Transverse colon (tissue), 4 donors: ENCODE results near the gene CNOT4. TPM values are rescaled to one million over a fixed set of nuclear protein-coding genes. Genes with fewer than 3 reads are reported as not detected.
"Not testable (repeated sequence)": the region's sequence is repeated elsewhere in the genome, so short reads cannot be mapped to it uniquely, and the experiment has no call there.

Experiments used
- DNase-seq: peaks from one replicate; pipeline ENCODE4 v3.0.0-alpha.2; 2019
- H3K27ac ChIP-seq, 4 donors: fragments of 200-600 bp; sonication (generic); 2 replicates each; pipeline ENCODE4 v1.5.1; 2016 to 2018; ENCODE audit warnings: inconsistent platforms in 4 of 4
- H3K27me3 ChIP-seq: fragments of 200-600 bp; sonication (generic); 2 replicates; pipeline ENCODE4 v1.5.1; 2017; ENCODE audit warnings: inconsistent platforms
- H3K36me3 ChIP-seq, 4 donors: fragments of 200-600 bp; sonication (generic); 2 replicates each; pipeline ENCODE4 v1.5.1; 2017 to 2019; ENCODE audit warnings: inconsistent platforms in 4 of 4
- H3K4me1 ChIP-seq, 4 donors: fragments of 200-600 bp; sonication (generic); 2 replicates each; pipeline ENCODE4 v1.5.1; 2017 to 2020; ENCODE audit warnings: inconsistent platforms in 4 of 4
- H3K4me3 ChIP-seq, 4 donors: fragments of 200-600 bp; sonication (generic); 1 replicate in 1 of 4; 2 replicates in 3 of 4; pipeline versions ENCODE4 v1.5.1 to v1.6.1; 2017 to 2019; ENCODE audit warnings: inconsistent platforms in 4 of 4
- H3K9me3 ChIP-seq, 2 donors: fragments of 200-600 bp; sonication (generic); 2 replicates each; pipeline ENCODE4 v1.5.1; 2017 to 2019; ENCODE audit warnings: inconsistent platforms in 2 of 2
- EP300 ChIP-seq: sonication (generic); formaldehyde crosslinking; IDR thresholded peaks from one replicate; pipeline ENCODE4 v1.6.1; 2017; ENCODE audit warnings: antibody characterized with exemption, low read depth
- POLR2A ChIP-seq: fragments of 450-650 bp; IDR thresholded peaks from one replicate; pipeline ENCODE4 v1.6.1; 2016; ENCODE audit warnings: antibody characterized with exemption, mild to moderate bottlenecking, moderate library complexity
- POLR2AphosphoS5 ChIP-seq, 3 donors: sonication (generic); formaldehyde crosslinking; IDR thresholded peaks; one replicate each; pipeline ENCODE4 v1.6.1; 2016; ENCODE audit warnings: antibody characterized with exemption in 3 of 3
- WGBS, 2 donors: methylation state at CpG; one replicate each; pipeline ENCODE4 v1.1.5; 2018; ENCODE audit warnings: low coverage in 1 of 2; 5-methylcytosine and 5-hydroxymethylcytosine counted together
- in situ Hi-C, 4 donors: fragments of 200-750 bp; cut with MboI; loops; one replicate each; pipeline versions ENCODE4 v1.15.0 to v1.15.1; 2017; ENCODE audit warnings: low sequenced_read_pairs in 3 of 4, low pct_ligation_motif_present in 1 of 4, low pct_unique_long_range_greater_than_20kb in 1 of 4
- intact Hi-C: fragments of 100-400 bp; cut with DNase I; formaldehyde crosslinking; loops from one replicate; pipeline ENCODE4 v1.15.1; 2023; ENCODE audit warnings: low total_unique reads
- total RNA-seq, 4 donors: library from RNA; depleted of rRNA; stranded (reverse); fragments of >200 nt; gene quantifications; one replicate each; pipeline ENCODE4 v1.1.0, GENCODE V29; 2016
- TF ChIP-seq, protein P1 (sequence below), 5 experiments: fragments of 200-600 bp in 3 of 5; fragments of 450-650 bp in 2 of 5; sonication (generic) in 3 of 5; IDR thresholded peaks; 1 replicate in 2 of 5; 2 replicates in 3 of 5; pipeline ENCODE4 v1.5.1; 2016 to 2017; ENCODE audit warnings: antibody characterized with exemption in 5 of 5, inconsistent platforms in 3 of 5, mild to moderate bottlenecking in 2 of 5, moderate library complexity in 1 of 5

CNOT4 gene
- total RNA-seq, 4 donors from 2014 or later = 18.4 to 82.2 (median 29.9) TPM

DNA sequence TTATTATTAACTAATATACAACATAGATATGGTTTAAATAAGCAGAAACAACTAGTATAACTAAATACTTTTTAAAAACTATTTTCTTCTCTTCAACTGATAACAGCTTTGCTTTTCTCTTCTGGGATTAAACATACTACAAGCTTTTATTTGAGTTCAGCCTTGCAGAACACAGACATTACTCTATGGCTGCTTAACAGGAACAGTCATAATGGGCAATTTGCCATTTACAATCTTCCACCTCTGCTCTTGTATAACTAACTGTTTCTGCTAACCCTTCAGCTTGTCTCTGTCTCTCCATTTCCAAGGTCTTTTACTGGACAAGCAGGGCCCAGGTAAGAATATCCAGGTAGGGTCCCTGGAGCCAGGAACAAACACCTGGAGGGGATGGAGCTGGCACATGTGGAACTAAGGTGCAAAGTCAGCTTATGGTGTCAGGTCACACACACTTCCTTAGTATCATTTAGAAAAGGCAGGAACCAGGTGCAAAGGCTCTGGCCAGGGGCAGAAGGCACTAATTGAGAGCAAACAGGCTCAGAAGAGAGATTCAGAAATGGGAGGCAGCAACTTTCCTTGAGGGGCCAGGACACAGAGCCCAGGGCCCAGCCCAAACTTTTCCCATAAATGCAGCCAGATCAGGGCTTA, 183.1 kb downstream of the CNOT4 start:
- Histone ChIP-seq H3K27ac (no peak overlapping the region), H3K4me3 (no peak overlapping the region), H3K27me3 (no peaks in the 10 kb centered on the region), H3K36me3 (no peaks in the 10 kb centered on the region), H3K9me3 (no peaks in the 10 kb centered on the region), H3K4me1 (no peaks in the 10 kb centered on the region)
- in situ Hi-C loops (no loop called here), intact Hi-C loops (no loop called here)
- DNase-seq = no peak
- no peak for TF ChIP-seq EP300
- TF ChIP-seq, protein P1, sequence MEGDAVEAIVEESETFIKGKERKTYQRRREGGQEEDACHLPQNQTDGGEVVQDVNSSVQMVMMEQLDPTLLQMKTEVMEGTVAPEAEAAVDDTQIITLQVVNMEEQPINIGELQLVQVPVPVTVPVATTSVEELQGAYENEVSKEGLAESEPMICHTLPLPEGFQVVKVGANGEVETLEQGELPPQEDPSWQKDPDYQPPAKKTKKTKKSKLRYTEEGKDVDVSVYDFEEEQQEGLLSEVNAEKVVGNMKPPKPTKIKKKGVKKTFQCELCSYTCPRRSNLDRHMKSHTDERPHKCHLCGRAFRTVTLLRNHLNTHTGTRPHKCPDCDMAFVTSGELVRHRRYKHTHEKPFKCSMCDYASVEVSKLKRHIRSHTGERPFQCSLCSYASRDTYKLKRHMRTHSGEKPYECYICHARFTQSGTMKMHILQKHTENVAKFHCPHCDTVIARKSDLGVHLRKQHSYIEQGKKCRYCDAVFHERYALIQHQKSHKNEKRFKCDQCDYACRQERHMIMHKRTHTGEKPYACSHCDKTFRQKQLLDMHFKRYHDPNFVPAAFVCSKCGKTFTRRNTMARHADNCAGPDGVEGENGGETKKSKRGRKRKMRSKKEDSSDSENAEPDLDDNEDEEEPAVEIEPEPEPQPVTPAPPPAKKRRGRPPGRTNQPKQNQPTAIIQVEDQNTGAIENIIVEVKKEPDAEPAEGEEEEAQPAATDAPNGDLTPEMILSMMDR (IDR thresholded peaks at IDR 0.05) = no peak
- TF ChIP-seq POLR2AphosphoS5 (IDR thresholded peaks at IDR 0.05) = no peak
- no peak for TF ChIP-seq POLR2A

DNA sequence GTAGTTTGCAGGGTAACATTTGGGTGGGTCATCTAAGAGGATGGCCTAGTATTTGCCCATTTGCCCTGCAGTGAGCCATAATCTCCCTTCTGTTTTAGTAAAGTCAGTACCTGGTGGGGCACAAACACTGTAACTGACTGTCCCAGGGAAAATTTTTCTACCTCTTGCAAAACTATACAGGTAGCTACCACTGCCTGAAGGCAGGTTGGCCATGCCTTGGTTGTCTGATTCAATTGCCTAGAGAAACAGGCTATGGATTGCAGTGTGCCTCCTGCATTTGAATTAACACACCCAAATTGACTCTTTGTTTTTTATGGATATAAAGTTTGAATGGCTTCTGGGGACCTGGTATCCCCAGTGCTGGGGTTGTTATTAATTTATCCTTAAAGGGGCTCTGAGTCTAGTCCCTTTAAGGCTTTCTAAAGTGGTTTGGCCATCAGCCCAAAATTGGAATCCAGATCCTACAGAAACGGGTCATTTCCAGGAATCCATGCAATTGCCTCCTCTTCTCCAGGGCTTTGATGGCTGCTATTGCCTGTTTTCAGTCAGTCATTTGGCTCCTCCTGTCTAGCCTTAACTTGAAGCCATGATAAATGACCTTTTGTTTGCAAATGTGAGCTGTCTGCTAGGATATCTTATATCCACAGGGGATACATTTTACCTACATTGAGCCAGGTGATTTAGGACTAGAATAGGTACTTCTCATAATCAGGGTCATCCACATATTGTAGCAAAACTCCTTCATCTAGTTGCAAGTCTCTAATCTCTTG, 187.1 kb downstream of the CNOT4 start:
- Histone ChIP-seq H3K9me3 (no peaks in the 10 kb centered on the region), H3K4me1 (peaks cover 0 to 9% (median 5%) of the 10 kb centered on the region in 4 donors), H3K4me3 (no peak overlapping the region), H3K27me3 (no peaks in the 10 kb centered on the region), H3K36me3 (no peaks in the 10 kb centered on the region), H3K27ac (no peak overlapping the region)
- intact Hi-C loops (no loop called here), in situ Hi-C loops (no loop called here)
- TF ChIP-seq, protein P1 (IDR thresholded peaks at IDR 0.05) = no peak
- no peak for TF ChIP-seq POLR2A
- TF ChIP-seq POLR2AphosphoS5 (IDR thresholded peaks at IDR 0.05) = no peak
- no peak for TF ChIP-seq EP300
- DNase-seq = no peak
- 19 to 50% methylated on average over 1 of the region's 1 CpG for WGBS, 2 donors

DNA sequence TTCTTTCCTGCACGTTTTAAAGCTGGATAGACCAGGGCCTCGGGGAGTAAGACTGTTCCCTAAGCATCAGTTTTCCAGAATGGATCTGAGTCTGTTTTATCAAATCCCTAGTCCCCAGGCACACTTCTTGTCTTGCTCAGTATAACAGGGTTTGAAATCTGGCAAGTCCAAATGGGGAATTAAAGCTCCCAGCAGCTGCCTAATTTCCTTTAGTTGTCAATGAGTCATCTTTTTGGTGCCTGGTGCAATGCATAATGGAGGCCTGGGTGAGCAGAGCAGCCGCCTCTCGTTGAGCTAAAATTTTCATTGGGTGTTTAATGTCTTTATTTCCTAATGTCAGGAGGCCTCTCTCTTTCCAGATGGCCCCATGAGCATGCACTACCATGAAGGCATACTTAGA, 188.3 kb downstream of the CNOT4 start:
- peaks cover 0 to 9% (median 6%) of the 10 kb centered on the region in 4 donors for H3K4me1 ChIP-seq
- no peaks in the 10 kb centered on the region for H3K27me3 ChIP-seq
- in situ Hi-C loops = no loop called here
- H3K36me3 ChIP-seq = no peaks in the 10 kb centered on the region
- no peak overlapping the region for H3K27ac ChIP-seq
- intact Hi-C loops = loop anchor here (2.0 kb wide), 1 partner anchor 25 kb away; no protein-coding TSS in a partner anchor
- TF ChIP-seq, protein P1 (IDR thresholded peaks at IDR 0.05) = no peak
- TF ChIP-seq POLR2A (no peak), POLR2AphosphoS5 (IDR thresholded peaks at IDR 0.05) (no peak), EP300 (no peak)
- H3K9me3 ChIP-seq = no peaks in the 10 kb centered on the region
- no peak overlapping the region for H3K4me3 ChIP-seq
- WGBS, 2 donors = 49 to 56% methylated on average over 4 of the region's 4 CpGs
- no peak for DNase-seq

DNA sequence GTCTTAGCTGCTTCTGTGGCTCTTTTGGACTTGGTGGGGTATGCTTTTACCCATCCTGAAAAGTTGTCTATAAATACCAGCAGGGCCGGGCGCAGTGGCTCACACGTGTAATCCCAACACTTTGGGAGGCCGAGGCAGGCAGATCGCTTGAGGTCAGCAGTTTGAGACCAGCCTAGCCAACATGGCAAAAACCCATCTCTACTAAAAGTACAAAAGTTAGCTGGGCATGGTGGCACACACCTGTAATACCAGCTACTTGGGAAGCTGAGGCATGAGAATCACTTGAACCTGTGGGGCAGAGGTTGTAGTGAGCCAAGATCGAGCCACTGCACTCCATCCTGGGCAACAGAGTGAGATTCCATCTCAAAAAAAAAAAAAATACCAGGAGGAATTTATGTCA, 188.9 kb downstream of the CNOT4 start:
- H3K36me3 ChIP-seq, in situ Hi-C loops, H3K4me3 ChIP-seq, DNase-seq, H3K27me3 ChIP-seq, H3K4me1 ChIP-seq, H3K9me3 ChIP-seq, H3K27ac ChIP-seq: not testable (repeated sequence)
- intact Hi-C loops = loop anchor here (2.0 kb wide), 1 partner anchor 26 kb away; no protein-coding TSS in a partner anchor
- WGBS, 2 donors = 90 to 100% methylated on average over 1 to 6 of the region's 6 CpGs
